ENCODE data around the gene KLK8.

Gene KLK8

DNA sequence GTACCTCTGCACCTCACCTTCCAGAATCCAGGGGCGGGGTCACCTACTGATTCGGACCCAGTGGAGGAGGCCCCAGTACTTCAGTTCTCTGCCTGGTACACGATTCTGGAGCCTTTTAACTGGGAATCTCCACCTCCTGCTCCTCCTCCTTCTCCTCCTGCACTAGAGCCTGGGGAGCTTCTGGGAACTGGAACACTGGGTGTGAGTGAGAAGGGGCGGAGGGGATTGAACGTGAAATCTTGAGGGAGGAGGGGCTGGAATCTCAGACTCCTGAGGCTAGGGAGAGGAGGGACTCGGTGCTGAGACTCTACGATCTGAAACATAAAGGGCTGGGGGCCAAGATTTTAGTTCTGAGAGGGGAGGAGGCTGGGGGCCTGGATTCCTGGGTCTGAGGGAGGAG is at the start of gene KLK8:
KLK8 (minus strand) TSS at position 90 of the 400 bp plus-strand sequence. CDS start 437 bp downstream, outside the sequence.
- DNase-seq = no peak

GRCh38 chr19:51047031-51047335 is 45.6 kb upstream of the KLK8 start:
- DNase-seq = no peak

- no peak for DNase-seq
Measured at GRCh38 chr19:51044327-51044726, 42.9 kb upstream of the KLK8 start.

GRCh38 chr19:51043497-51043896 is 42.1 kb upstream of the KLK8 start:
- DNase-seq = no peak

DNA sequence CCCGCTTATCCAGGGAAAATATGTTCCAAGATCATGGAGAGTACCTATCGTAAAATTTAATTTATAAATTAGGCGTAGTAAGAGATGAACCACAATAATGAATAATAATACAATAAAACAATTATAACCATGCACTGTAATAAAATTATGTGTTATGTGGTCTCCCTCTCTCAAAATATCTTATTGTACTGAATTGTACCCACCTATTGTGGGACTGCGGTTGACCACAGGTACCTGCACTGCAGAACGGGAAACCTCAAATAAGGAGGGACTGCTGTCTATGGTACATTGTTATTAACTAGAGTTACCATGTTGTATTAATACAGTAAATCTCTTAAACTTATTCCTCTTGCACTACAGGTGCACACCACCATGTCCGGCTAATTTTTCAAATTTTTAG is 38.7 kb upstream of the KLK8 start:
- no peak for DNase-seq

DNA sequence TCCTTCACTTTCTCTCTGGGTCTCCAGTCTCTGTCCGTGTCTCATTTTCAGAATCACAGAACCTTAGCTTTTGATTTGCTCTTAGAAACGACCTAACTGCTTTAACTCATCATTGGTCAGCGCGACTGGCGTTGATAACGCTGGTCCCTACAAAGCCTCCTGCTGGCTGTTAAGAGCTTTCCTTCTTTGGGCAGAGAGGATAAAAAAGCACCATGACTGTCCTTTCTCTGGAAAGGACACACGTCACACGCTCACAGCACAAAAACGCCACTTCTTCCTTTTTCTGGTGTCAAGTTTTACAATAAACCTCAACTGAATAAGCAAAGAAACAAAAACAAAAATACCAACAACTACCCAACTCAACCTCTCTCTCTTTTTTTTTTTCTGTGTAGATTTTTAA is 35.1 kb upstream of the KLK8 start:
- no peak for DNase-seq

DNA sequence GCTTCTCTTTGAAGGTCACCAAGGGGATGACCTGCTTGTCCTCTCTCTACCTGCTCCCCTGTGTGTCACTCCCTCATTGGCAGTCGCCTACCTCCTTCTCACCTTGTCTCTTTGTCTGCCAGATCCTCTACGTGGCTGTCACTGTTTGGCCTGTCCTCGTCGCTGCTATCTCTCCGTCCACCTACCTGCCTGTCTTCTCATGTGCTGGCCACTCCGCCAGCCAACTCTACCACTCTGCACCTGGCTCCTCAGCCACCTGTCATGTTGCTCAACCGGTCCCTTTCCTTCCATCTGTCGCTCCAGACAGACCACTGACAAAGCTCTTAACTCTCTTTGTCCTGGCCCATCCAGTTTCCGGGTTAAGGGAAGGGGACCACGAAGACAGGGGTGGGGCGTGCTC is 33.3 kb upstream of the KLK8 start, which contains the start of gene KLK12:
KLK12 (minus strand) TSS at position 299 of the 400 bp plus-strand sequence. CDS start 381 bp downstream, outside the sequence.
- no peak for DNase-seq

DNA sequence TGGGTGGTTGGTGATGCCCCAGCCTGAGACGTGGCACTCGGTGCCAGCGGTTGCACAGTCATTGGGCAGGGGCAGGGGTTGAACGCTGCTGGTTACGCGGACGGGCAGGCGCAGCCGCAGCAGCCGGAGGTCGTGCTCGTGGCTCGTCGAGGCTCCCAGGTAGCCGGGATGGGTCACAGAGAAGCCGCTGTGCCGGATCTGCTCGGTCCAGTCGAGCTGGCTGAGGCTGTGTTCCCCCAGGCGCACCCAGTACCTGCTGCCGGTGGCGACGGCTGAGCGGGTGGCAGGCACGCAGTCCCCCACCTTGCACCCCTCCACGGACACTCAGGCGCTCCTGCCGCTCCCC is 30.4 kb upstream of the KLK8 start:
- DNase-seq = no peak

DNA sequence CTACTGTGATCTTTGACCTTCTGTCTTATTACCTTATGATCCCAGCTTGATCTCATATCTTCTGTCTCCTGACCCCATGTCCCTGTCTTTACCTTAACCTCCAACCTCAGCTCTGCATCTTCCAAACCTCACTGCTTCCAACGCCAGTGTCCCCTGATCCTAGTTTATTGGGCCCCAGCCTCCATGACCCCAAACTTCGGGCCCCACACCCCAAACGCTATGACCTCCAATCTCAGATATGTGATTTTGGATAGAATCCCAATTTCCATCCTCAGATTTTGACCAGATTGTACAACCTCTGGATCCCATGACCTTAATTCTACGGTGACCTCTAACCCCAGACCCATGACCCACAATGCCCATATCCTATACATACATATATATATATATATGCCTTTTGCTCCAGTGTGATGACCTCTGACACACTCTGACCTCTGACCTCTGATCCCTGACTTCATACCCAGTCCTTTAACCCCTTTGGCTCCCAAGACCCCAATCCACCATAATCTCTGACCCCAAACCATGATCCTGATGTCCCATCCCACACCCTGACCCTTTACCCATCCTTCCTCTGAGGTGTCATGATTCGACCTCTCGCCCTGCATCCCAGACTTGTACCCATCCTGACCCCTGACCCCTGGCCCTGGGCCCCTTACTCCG is 29.9 kb upstream of the KLK8 start:
- no peak for DNase-seq

GRCh38 chr19:51030631-51031030 is 29.2 kb upstream of the KLK8 start:
- no peak for DNase-seq

- no peak for DNase-seq
Measured at GRCh38 chr19:51029718-51030117, 28.3 kb upstream of the KLK8 start.

- no peak for DNase-seq
Measured at GRCh38 chr19:51027873-51028272, 26.5 kb upstream of the KLK8 start.

DNA sequence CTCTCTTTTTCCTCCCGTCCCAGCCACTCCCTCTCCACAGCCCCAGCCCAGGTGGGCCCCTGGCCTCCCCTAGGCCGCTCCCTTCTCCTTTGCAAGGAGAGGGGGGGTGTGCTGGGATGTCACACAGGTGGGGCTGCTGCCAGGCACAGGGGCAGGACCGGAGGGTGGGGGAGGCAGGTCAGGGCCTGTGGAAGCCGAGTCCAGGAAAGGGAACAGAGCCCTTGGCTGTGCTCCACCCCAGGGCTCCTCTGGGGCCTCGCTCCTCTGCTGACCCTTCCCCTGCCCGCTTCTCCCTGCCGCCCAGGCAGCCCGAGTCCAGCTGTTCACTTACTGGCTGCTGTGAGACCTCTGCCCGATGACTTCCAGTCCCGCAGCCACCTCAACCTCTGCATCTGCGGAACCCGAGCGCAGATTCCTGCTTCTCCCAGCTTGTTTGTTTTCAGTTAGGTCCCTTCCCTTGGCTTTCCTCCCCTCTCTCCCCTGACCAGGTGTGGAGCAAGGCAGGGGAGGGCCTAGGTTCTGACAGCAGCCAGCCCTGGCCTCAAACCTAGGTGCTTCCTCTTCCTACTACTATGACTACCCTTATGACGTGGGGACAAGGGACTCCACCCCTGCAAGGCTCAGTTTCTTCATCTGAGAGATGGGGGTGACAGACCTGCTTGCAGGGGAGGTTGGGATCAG is 25.9 kb upstream of the KLK8 start:
- DNase-seq = no peak

GRCh38 chr19:51026554-51026831 is 25.1 kb upstream of the KLK8 start, which contains the start of gene KLK11:
Gene KLK11, minus strand, starts transcription at chr19:51026616. Its CDS starts 985 bp downstream, at chr19:51025631.
- no peak for DNase-seq

DNA sequence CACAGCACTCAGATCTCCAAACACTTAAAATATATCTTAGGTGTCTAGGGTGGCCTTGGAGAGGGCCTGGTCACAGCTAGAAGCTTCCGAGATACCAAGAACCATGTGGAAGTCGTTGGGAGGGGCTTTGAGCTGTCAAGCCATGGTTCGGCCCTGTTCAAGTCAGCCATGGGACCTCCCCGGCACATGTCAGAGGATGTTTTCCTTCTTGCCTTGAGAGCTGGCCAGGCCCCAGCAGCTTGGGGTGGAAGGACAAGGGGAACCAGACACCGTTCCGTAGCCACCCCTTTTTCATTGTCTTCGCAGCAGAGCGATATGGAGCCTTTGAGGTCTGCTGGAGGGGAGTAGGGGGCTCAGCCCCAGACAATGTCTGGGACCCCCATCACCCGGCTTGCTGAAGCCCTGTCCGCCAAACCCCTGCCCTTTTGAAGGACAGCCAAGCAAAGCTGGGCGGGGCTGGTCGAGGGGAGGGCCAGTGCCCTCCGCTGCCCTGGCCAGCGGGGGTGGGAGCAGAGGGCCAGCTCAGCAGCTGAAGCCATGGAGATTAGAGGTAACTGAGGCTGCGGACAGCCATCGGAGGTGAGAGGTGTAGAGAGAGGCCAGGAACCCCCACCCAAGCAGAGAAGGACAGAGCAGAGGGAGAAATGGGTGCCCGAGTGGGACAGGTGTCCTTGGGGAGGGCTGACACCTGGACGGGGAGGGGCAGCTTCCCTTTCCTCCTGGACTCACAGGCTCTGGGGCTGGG is 24.6 kb upstream of the KLK8 start:
- no peak for DNase-seq

DNA sequence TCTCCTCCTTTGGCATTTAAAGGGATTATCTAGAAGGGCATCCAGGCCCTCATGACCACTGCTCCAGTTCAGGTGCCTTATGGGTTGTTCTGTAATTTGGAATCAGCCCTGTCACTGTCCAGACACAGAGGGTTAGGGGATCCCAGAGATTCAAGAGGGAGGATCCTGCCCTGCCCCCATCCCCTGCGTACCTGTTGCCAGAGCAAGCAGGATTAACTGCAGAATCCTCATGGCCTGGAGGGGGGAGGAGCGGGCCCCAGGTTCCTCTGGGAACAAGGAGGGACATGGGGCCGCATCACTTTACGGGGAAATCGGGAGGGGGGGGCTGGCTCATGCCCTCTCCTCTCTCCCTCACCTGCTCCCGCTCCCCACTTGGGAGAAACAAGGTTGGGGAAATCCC is 24.0 kb upstream of the KLK8 start:
- DNase-seq = no peak

DNA sequence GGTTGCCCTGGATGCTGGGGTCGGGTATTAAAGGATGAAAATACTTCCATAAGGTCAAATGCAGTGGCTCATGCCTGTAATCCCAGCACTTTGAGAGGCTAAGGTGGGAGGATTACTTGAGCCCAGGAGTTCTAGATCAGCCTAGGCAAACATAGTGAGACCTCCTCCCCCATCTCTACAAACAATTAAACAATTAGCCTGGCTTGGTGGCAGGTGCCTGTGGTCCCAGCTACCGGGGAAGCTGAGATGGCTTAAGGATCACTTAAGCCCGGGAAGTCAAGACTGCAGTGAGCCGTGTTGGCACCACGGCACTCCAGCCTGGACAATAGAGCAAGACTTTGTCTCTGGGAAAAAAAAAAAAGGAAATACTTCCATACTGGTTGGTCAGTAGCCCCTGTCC is 23.5 kb upstream of the KLK8 start:
- DNase-seq = no peak

GRCh38 chr19:51023946-51024345 is 22.5 kb upstream of the KLK8 start:
- DNase-seq = no peak

DNA sequence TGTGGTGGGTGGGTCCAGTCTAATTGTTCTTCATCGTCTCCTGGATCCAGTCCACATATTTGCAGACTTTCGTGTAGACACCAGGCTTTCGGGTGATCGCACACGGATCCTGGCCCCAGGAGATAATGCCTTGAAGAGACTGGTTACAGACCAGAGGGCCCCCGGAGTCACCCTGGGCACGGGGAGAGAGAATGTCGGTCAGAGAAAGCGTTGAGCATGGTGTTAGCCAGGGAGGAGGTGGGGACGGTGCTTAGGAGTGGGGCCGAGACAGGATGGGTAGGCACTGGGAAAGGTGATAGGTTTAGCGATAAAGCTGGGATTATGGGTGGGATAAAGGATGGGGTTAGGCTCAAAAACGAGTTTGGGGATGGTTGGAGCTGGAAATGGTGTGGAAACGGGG is 21.1 kb upstream of the KLK8 start:
- no peak for DNase-seq

DNA sequence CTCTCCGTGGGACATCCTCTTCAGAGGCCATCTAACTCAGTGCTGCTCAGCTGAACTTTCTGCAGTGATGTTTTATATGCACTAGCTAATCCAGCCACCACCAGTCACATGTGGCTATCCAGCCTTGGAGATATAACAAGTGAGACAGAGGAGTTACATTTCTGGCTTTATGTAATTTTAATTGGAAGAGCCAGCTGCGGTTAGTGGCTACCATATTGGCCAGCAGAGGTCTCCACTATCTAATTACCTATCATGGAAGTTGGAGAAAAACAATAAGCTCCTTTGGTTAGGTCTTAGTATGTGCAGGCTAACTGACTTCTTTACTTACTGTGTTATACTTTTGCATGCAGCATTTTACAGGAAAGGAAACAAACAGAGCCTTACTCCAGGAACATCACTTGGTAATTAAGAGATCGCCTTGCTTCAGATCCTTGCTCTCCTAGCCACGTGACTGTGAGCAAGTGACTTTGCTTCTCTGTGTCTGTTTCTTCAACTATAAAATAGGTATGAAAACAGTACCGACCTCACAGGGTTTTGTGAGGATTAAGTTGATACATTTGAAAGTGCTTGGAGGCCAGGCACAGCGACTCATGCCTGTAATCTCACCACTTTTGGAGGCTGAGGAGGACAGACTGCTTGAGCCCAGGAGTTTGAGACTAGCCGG is 19.7 kb upstream of the KLK8 start:
- DNase-seq = peak; percentile 10

GRCh38 chr19:51019544-51019925 is 18.1 kb upstream of the KLK8 start, which contains the start of gene KLK10:
Gene KLK10, minus strand, starts transcription at chr19:51019709. Its CDS starts 579 bp downstream, at chr19:51019130.
- no peak for DNase-seq

GRCh38 chr19:51018745-51019543 is 17.5 kb upstream of the KLK8 start:
- no peak for DNase-seq

All from activated CD4-positive, alpha-beta T cell treated with anti-CD3 and anti-CD28 coated beads, Interleukin-2, amount 50 U/mL, for 16 hours (primary cell).